ENCODE measurements around the gene CCDC13. TPM values are rescaled to one million over a fixed set of nuclear protein-coding genes. Genes with fewer than 3 reads are reported as not detected.

The CCDC13 gene
- total and polyA plus RNA-seq, 5 donors = 0.26 to 1.8 (median 0.90) TPM; not detected in 1

- no peaks in the 10 kb centered on the region for H3K27me3 ChIP-seq (ENCODE audit: control insufficient read depth, insufficient read depth)
- no peaks in the 10 kb centered on the region for H3K9me3 ChIP-seq (ENCODE audit: control insufficient read depth, low read length)
- WGBS = 83% methylated on average over 2 of the region's 2 CpGs
- H3K4me1 ChIP-seq (ENCODE audit: control insufficient read depth, insufficient read depth, low read length) = peaks cover 2% of the 10 kb centered on the region
- H3K4me3 ChIP-seq (ENCODE audit: low read length) = no peak overlapping the region
- DNase-seq = no peak
- ATAC-seq = no peak
- intact Hi-C loops (cut with DNase I) = no loop called here
- no peak overlapping the region for H3K27ac ChIP-seq (ENCODE audit: low read length)
Observed at GRCh38 chr3:42725454-42725853, 47.6 kb downstream of the CCDC13 start.

- H3K4me1 ChIP-seq (ENCODE audit: control insufficient read depth, insufficient read depth, low read length) = peaks cover 3% of the 10 kb centered on the region
- no peak for DNase-seq
- ATAC-seq = no peak
- H3K27me3 ChIP-seq (ENCODE audit: control insufficient read depth, insufficient read depth) = no peaks in the 10 kb centered on the region
- intact Hi-C loops (cut with DNase I) = no loop called here
- peak overlapping the region; percentile 78 for H3K27ac ChIP-seq (ENCODE audit: low read length)
- no peak overlapping the region for H3K4me3 ChIP-seq (ENCODE audit: low read length)
- no peaks in the 10 kb centered on the region for H3K9me3 ChIP-seq (ENCODE audit: control insufficient read depth, low read length)
- WGBS = 86% methylated on average over 2 of the region's 2 CpGs
Observed at GRCh38 chr3:42723219-42723618, 49.8 kb downstream of the CCDC13 start.

Other genes starting within 250 kb of the CCDC13 start
- gene SEC22C, start 191.3 kb downstream of the CCDC13 start, total RNA-seq = 10 to 100 TPM; 24.9 to 29.9 (median 28.4) TPM
- gene SEC22C, start 191.3 kb downstream of the CCDC13 start, polyA plus RNA-seq = 20.2 TPM
- gene SS18L2, start 182.4 kb downstream of the CCDC13 start, total RNA-seq = 10 to 100 TPM; 11.8 to 14.2 (median 13.5) TPM
- 26.7 TPM for gene SS18L2, start 182.4 kb downstream of the CCDC13 start, polyA plus RNA-seq
- 10 to 100 TPM; 27.7 to 35.8 (median 29.5) TPM for gene NKTR, start 172.6 kb downstream of the CCDC13 start, total RNA-seq
- 22.6 TPM for gene NKTR, start 172.6 kb downstream of the CCDC13 start, polyA plus RNA-seq
- gene ZBTB47, start 119.6 kb downstream of the CCDC13 start, total RNA-seq = 100 to 1,000 TPM; 100 to 141 (median 118) TPM
- 99.5 TPM for gene ZBTB47, start 119.6 kb downstream of the CCDC13 start, polyA plus RNA-seq
- gene KLHL40, start 87.7 kb downstream of the CCDC13 start, total RNA-seq = 1 to 10 TPM in 1 of 4 donors, under 1 TPM in 3; 0.09 to 1.6 (median 0.40) TPM
- gene KLHL40, start 87.7 kb downstream of the CCDC13 start, polyA plus RNA-seq = 0.29 TPM
- 100 to 1,000 TPM; 480 to 768 (median 570) TPM for gene HHATL, start 70.5 kb downstream of the CCDC13 start, total RNA-seq
- gene HHATL, start 70.5 kb downstream of the CCDC13 start, polyA plus RNA-seq = 622 TPM
- 100 to 1,000 TPM; 179 to 274 (median 239) TPM for gene HIGD1A, start 31.2 kb upstream of the CCDC13 start, total RNA-seq
- 348 TPM for gene HIGD1A, start 31.2 kb upstream of the CCDC13 start, polyA plus RNA-seq
- gene ACKR2, start 36.2 kb upstream of the CCDC13 start, total RNA-seq = 1 to 10 TPM; 1.4 to 2.4 (median 1.8) TPM
- gene ACKR2, start 36.2 kb upstream of the CCDC13 start, polyA plus RNA-seq = 1.2 TPM
- gene CYP8B1, start 102.6 kb upstream of the CCDC13 start, total RNA-seq = under 1 TPM in 1 of 4 donors, not detected in 3; 0.14 TPM
- gene CYP8B1, start 102.6 kb upstream of the CCDC13 start, polyA plus RNA-seq = 0.02 TPM
- 1 to 10 TPM; 5.6 to 8.9 (median 7.0) TPM for gene ZNF662, start 132.9 kb upstream of the CCDC13 start, total RNA-seq
- 3.1 TPM for gene ZNF662, start 132.9 kb upstream of the CCDC13 start, polyA plus RNA-seq
- gene GASK1A, start 206.1 kb upstream of the CCDC13 start, total RNA-seq = 1 to 10 TPM; 2.4 to 5.7 (median 4.0) TPM
- 1.5 TPM for gene GASK1A, start 206.1 kb upstream of the CCDC13 start, polyA plus RNA-seq

Measured in right cardiac atrium (tissue), 5 donors.